H1 (cell line): ENCODE measurements around the gene MEF2D. TPM values are rescaled to one million over a fixed set of nuclear protein-coding genes. Genes with fewer than 3 reads are reported as not detected.

Source experiments
- CTCF ChIA-PET: fragments of 300-600 bp; sonication (Branson Sonifier 250); formaldehyde crosslinking; loops from one replicate; lab custom pipeline; 2021; ENCODE audit not compliant: partially characterized antibody; lab: Charles Lee
- POLR2A ChIA-PET: fragments of 300-600 bp; sonication (Branson Sonifier 250); formaldehyde crosslinking; loops from one replicate; lab custom pipeline; 2021; ENCODE audit warnings: inconsistent platforms; ENCODE audit not compliant: partially characterized antibody; lab: Charles Lee
- DNase-seq, 2 experiments: peaks; one replicate each; pipeline versions ENCODE4 v3.0.0 to v3.0.0-alpha.2; 2010 to 2022; ENCODE audit warnings: low spot score in 2 of 2, low read depth in 1 of 2, mixed read lengths in 1 of 2
- FAIRE-seq: peaks from 2 replicates; lab custom pipeline; 2011; peaks lifted over from hg19 to GRCh38; lab: Jason Lieb, UNC
- H2AFZ ChIP-seq: 2 replicates; pipeline ENCODE4 v1.8.1; 2012; ENCODE audit warnings: low read length, inconsistent platforms
- H2AK5ac ChIP-seq: 2 replicates; pipeline ENCODE4 v1.6.1; 2013; ENCODE audit warnings: low read depth, low read length
- H2BK120ac ChIP-seq: replicated peaks from 2 replicates; pipeline ENCODE3; 2013; ENCODE audit warnings: low read depth, low read length, inconsistent platforms
- H2BK12ac ChIP-seq: 2 replicates; pipeline ENCODE4 v1.6.1; 2013; ENCODE audit warnings: low read depth, low read length
- H2BK15ac ChIP-seq: 2 replicates; pipeline ENCODE4 v1.6.1; 2013; ENCODE audit warnings: low read length
- H2BK20ac ChIP-seq: 2 replicates; pipeline ENCODE4 v1.6.1; 2013; ENCODE audit warnings: low read length
- H2BK5ac ChIP-seq: 2 replicates; pipeline ENCODE4 v1.6.1; 2013; ENCODE audit warnings: low read depth, low read length
- H3K14ac ChIP-seq: 2 replicates; pipeline ENCODE4 v1.6.1; 2013; ENCODE audit warnings: inconsistent platforms; ENCODE audit not compliant: insufficient read length
- H3K18ac ChIP-seq: 2 replicates; pipeline ENCODE4 v1.6.1; 2013; ENCODE audit warnings: low read length; ENCODE audit errors: extremely low read depth
- H3K23ac ChIP-seq: 2 replicates; pipeline ENCODE4 v1.6.1; 2013; ENCODE audit warnings: inconsistent platforms; ENCODE audit not compliant: insufficient read length
- H3K23me2 ChIP-seq: 2 replicates; pipeline ENCODE4 v1.6.1; 2013; ENCODE audit warnings: low read depth, low read length
- H3K27ac ChIP-seq: 2 replicates; pipeline ENCODE4 v1.6.1; 2011; ENCODE audit warnings: low read depth, low read length, inconsistent platforms
- H3K27me3 ChIP-seq, 4 experiments: replicated peaks in 1 of 4; 1 replicate in 1 of 4; 2 replicates in 3 of 4; pipeline versions ENCODE4 v1.6.1 to v1.8.1; 2011 to 2013; ENCODE audit warnings: low read length in 3 of 4, mild to moderate bottlenecking in 3 of 4, inconsistent platforms in 2 of 4, mixed read lengths in 2 of 4, moderate library complexity in 1 of 4; ENCODE audit not compliant: control insufficient read depth in 3 of 4, insufficient read depth in 3 of 4; ENCODE audit errors: extremely low read depth in 1 of 4
- H3K36me3 ChIP-seq, 4 experiments: 2 replicates each; pipeline versions ENCODE4 v1.6.1 to v1.8.1; 2011 to 2013; ENCODE audit warnings: mild to moderate bottlenecking in 4 of 4, low read length in 3 of 4, moderate library complexity in 2 of 4, control low read depth in 1 of 4, inconsistent platforms in 1 of 4; ENCODE audit not compliant: insufficient read depth in 4 of 4, control insufficient read depth in 2 of 4
- H3K4ac ChIP-seq: replicated peaks from 2 replicates; pipeline ENCODE3; 2013; ENCODE audit warnings: low read length, low read depth, mixed read lengths, inconsistent platforms; ENCODE audit not compliant: insufficient read length
- H3K4me1 ChIP-seq, 4 experiments: replicated peaks in 1 of 4; 1 replicate in 1 of 4; 2 replicates in 3 of 4; pipeline versions ENCODE4 v1.6.1 to v1.8.1; 2011 to 2013; ENCODE audit warnings: low read length in 3 of 4, inconsistent platforms in 2 of 4, mixed read lengths in 1 of 4; ENCODE audit not compliant: insufficient read depth in 4 of 4, control insufficient read depth in 3 of 4
- H3K4me2 ChIP-seq, 2 experiments: 2 replicates each; pipeline versions ENCODE4 v1.6.1 to v1.8.1; 2011 to 2013; ENCODE audit warnings: low read depth in 2 of 2, low read length in 2 of 2, control low read depth in 1 of 2, inconsistent platforms in 1 of 2, mild to moderate bottlenecking in 1 of 2; ENCODE audit not compliant: insufficient read depth in 1 of 2
- H3K4me3 ChIP-seq, 4 experiments: fragments of 200-600, 300-600 bp in 1 of 4; sonication (generic), shearing (Covaris generic), sonication (Bioruptor Twin) in 1 of 4; 2 replicates each; pipeline versions ENCODE4 v1.5.1 to v1.8.1; 2011 to 2016; ENCODE audit warnings: low read length in 4 of 4, low read depth in 3 of 4, control low read depth in 2 of 4, inconsistent platforms in 2 of 4, mild to moderate bottlenecking in 2 of 4, mixed read lengths in 1 of 4, moderate library complexity in 1 of 4; ENCODE audit not compliant: insufficient read depth in 2 of 4; ENCODE audit errors: extremely low read depth in 1 of 4
- H3K56ac ChIP-seq: replicated peaks from 2 replicates; pipeline ENCODE3; 2013; ENCODE audit warnings: low read depth, mild to moderate bottlenecking, mixed read lengths, low read length, inconsistent platforms; ENCODE audit not compliant: insufficient read length
- H3K79me1 ChIP-seq: 2 replicates; pipeline ENCODE4 v1.6.1; 2013; ENCODE audit warnings: low read depth, low read length, control low read depth
- H3K79me2 ChIP-seq, 2 experiments: 2 replicates each; pipeline versions ENCODE4 v1.6.1 to v1.8.1; 2012 to 2013; ENCODE audit warnings: low read length in 2 of 2, mild to moderate bottlenecking in 2 of 2, inconsistent platforms in 1 of 2; ENCODE audit not compliant: insufficient read depth in 2 of 2, control insufficient read depth in 1 of 2
- H3K9ac ChIP-seq, 4 experiments: replicated peaks in 1 of 4; 1 replicate in 1 of 4; 2 replicates in 3 of 4; pipeline versions ENCODE4 v1.6.1 to v1.8.1; 2011 to 2013; ENCODE audit warnings: low read depth in 3 of 4, low read length in 3 of 4, control low read depth in 2 of 4, mild to moderate bottlenecking in 2 of 4, moderate library complexity in 2 of 4, inconsistent platforms in 1 of 4; ENCODE audit errors: extremely low read depth in 1 of 4
- H3K9me3 ChIP-seq, 2 experiments: 2 replicates each; pipeline versions ENCODE4 v1.6.1 to v1.8.1; 2012 to 2013; ENCODE audit warnings: mild to moderate bottlenecking in 2 of 2, moderate library complexity in 2 of 2, control low read depth in 1 of 2, inconsistent platforms in 1 of 2, low read depth in 1 of 2, low read length in 1 of 2, mixed read lengths in 1 of 2; ENCODE audit not compliant: insufficient read depth in 2 of 2
- H4K20me1 ChIP-seq, 2 experiments: replicated peaks in 1 of 2; 2 replicates each; pipeline versions ENCODE3 to v1.8.1; 2011 to 2013; ENCODE audit warnings: inconsistent platforms in 2 of 2, low read length in 2 of 2, mild to moderate bottlenecking in 1 of 2; ENCODE audit not compliant: insufficient read depth in 2 of 2, control insufficient read depth in 1 of 2
- H4K5ac ChIP-seq: 2 replicates; pipeline ENCODE4 v1.6.1; 2013; ENCODE audit warnings: low read length, low read depth, mixed read lengths, inconsistent platforms; ENCODE audit not compliant: insufficient read length
- H4K8ac ChIP-seq: 2 replicates; pipeline ENCODE4 v1.8.0; 2013; ENCODE audit warnings: mild to moderate bottlenecking, moderate library complexity, low read length, inconsistent platforms; ENCODE audit not compliant: insufficient read depth; ENCODE audit errors: extremely low read depth
- H4K91ac ChIP-seq: replicated peaks from 2 replicates; pipeline ENCODE3; 2013; ENCODE audit warnings: low read length, mixed read lengths, inconsistent platforms; ENCODE audit not compliant: insufficient read length
- CHD2 ChIP-seq: IDR thresholded peaks from 2 replicates; pipeline ENCODE4 v1.6.1; 2012; ENCODE audit warnings: low read length, improper control_type of control experiment
- EP300 ChIP-seq, 2 experiments: IDR thresholded peaks; 1 replicate in 1 of 2; 2 replicates in 1 of 2; pipeline ENCODE4 v1.6.1; 2011 to 2012; ENCODE audit warnings: low read depth in 2 of 2, low read length in 2 of 2, mild to moderate bottlenecking in 2 of 2, borderline replicate concordance in 1 of 2, inconsistent platforms in 1 of 2, moderate library complexity in 1 of 2
- KDM4A ChIP-seq: IDR thresholded peaks from one replicate; pipeline ENCODE4 v1.7.1; 2012; ENCODE audit warnings: low read depth, mild to moderate bottlenecking, moderate library complexity, low read length, inconsistent platforms; ENCODE audit not compliant: severe bottlenecking
- MAX ChIP-seq: IDR thresholded peaks from 2 replicates; pipeline ENCODE4 v1.6.1; 2012; ENCODE audit warnings: inconsistent platforms
- NRF1 ChIP-seq: IDR thresholded peaks from 2 replicates; pipeline ENCODE4 v1.6.1; 2011; ENCODE audit warnings: mild to moderate bottlenecking, low read depth, low read length, improper control_type of control experiment
- POLR2AphosphoS5 ChIP-seq: IDR thresholded peaks from 2 replicates; pipeline ENCODE4 v1.6.1; 2011; ENCODE audit warnings: low read depth, low read length
- SP1 ChIP-seq: IDR thresholded peaks from 2 replicates; pipeline ENCODE4 v1.6.1; 2011; ENCODE audit warnings: low read depth, low read length
- TAF7 ChIP-seq: optimal IDR thresholded peaks from 2 replicates; pipeline ENCODE3; 2011; ENCODE audit warnings: low read depth, mild to moderate bottlenecking, inconsistent platforms, low read length, moderate library complexity, borderline replicate concordance
- WGBS, 2 experiments: shearing (Covaris generic) in 1 of 2; methylation state at CpG; one replicate each; pipeline versions ENCODE4 v1.1.6 to v1.1.7; 2013 to 2015; ENCODE audit warnings: low lambda C conversion rate in 2 of 2, mixed read lengths in 2 of 2, inconsistent platforms in 1 of 2, low coverage in 1 of 2, missing lambda C conversion rate in 1 of 2; ENCODE audit not compliant: insufficient replicate concordance in 2 of 2, insufficient coverage in 1 of 2, insufficient read length in 1 of 2; ENCODE audit errors: extremely low coverage in 1 of 2, missing lambda C conversion rate in 1 of 2; 5-methylcytosine and 5-hydroxymethylcytosine counted together
- polyA plus RNA-seq, 7 experiments: library from polyadenylated mRNA; depleted of rRNA in 3 of 7; stranded (reverse) in 5 of 7; unstranded in 2 of 7; fragments of >200 nt in 5 of 7; fragments of 200-250 nt in 2 of 7; gene quantifications; 1 replicate in 5 of 7; 2 replicates in 1 of 7; 4 replicates in 1 of 7; pipeline versions ENCODE4 v1.2.1 to v1.2.3, GENCODE V29; 2011 to 2013; ENCODE audit warnings: missing spikeins in 2 of 7, mixed read lengths in 2 of 7
- total RNA-seq: library from RNA; stranded (reverse); fragmentation: NEBNext Ultra II Directional; extraction: Animal tissue kit (Norgen Biotek cat#: 25700); gene quantifications from 2 replicates; pipeline ENCODE4 v1.2.1, GENCODE V29; 2021
- TF ChIP-seq, protein P1 (sequence below), 3 experiments: IDR thresholded peaks; 1 replicate in 2 of 3; 2 replicates in 1 of 3; pipeline versions ENCODE4 v1.5.1 to v1.6.1; 2011; ENCODE audit warnings: low read length in 3 of 3, mild to moderate bottlenecking in 3 of 3, inconsistent platforms in 2 of 3, low read depth in 1 of 3, moderate library complexity in 1 of 3; ENCODE audit not compliant: insufficient read depth in 1 of 3; ENCODE audit errors: control extremely low read depth in 1 of 3

Gene MEF2D
- total and polyA plus RNA-seq, 2 of the 8 experiments (the other 6 are each of a cell fraction or from before 2014, with no cell fraction given): 17.3 to 20.3 TPM

DNA sequence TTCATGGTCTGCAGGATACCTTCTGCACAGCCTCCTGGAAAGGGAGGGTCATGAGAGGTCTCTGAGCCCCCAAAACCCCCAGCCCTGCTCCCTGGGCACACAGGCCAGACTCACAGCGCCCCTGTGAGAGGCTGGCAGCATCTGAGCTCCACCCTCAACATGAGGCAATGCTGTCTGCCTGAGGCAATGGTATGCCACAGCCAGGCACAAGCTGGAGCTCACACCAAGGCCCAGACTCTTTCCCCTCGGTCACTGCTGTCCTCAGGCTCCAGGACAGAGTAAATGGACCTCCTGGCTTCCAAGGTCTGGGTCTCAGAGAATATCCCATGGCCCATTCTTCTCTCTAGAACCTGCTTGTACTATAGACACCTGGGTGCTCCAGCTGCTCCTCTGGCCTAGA is 17.2 kb downstream of the MEF2D start:
- ChIA-PET CTCF (interaction anchor here (0.6 to 9.3 kb wide), 9 partner anchors 14 to 98 kb away, joined by 3 to 236 read pairs (median 6); partner anchors contain the start of gene MEF2D), POLR2A (interaction anchor here (1.4 to 16.1 kb wide), 3 partner anchors 19 to 44 kb away, joined by 3 to 166 read pairs (median 7); partner anchors contain the start of gene MEF2D)
- peaks cover 10% of the 10 kb centered on the region for H3K79me1 ChIP-seq
- no peak overlapping the region for H3K56ac ChIP-seq
- H2BK15ac ChIP-seq: no peak overlapping the region
- H4K8ac ChIP-seq: no peak overlapping the region
- H3K79me2 ChIP-seq: peaks cover 0 to 28% of the 10 kb centered on the region in 2 experiments; a peak in 1 of 4 replicates
- no peaks in the 10 kb centered on the region for H3K23me2 ChIP-seq
- H3K4ac ChIP-seq: no peak overlapping the region
- H3K27ac ChIP-seq: no peak overlapping the region
- DNase-seq (no peak), FAIRE-seq (no peak)
- H3K14ac ChIP-seq: no peak overlapping the region
- H3K9me3 ChIP-seq: no peaks in the 10 kb centered on the region
- H3K27me3 ChIP-seq: no peaks in the 10 kb centered on the region
- H4K91ac ChIP-seq: no peak overlapping the region
- no peak overlapping the region; the same call in 1 of the 2 replicates for H2BK5ac ChIP-seq
- H2BK20ac ChIP-seq: no peak overlapping the region
- H2BK120ac ChIP-seq: no peak overlapping the region
- no peak overlapping the region for H3K4me3 ChIP-seq
- H3K18ac ChIP-seq: no peak overlapping the region
- peaks cover 3 to 12% of the 10 kb centered on the region in 2 experiments for H4K20me1 ChIP-seq
- peaks cover 0 to 11% (median 8%) of the 10 kb centered on the region in 4 experiments; a peak in 5 of 7 replicates for H3K4me1 ChIP-seq
- H2BK12ac ChIP-seq: no peak overlapping the region
- H3K9ac ChIP-seq: no peak overlapping the region
- no peak overlapping the region for H2AK5ac ChIP-seq
- H3K4me2 ChIP-seq: no peak overlapping the region
- H3K23ac ChIP-seq: no peak overlapping the region
- WGBS, 2 experiments: 84% methylated on average over 2 of the region's 2 CpGs; no CpG with 5 or more reads in 1 of the 2 experiments
- H3K36me3 ChIP-seq: peaks cover 3 to 19% (median 10%) of the 10 kb centered on the region in 4 experiments; a peak in 7 of 8 replicates
- H2AFZ ChIP-seq: no peak overlapping the region
- no peak overlapping the region for H4K5ac ChIP-seq
- TF ChIP-seq SP1 (no peak), TAF7 (no peak), CHD2 (no peak), MAX (no peak), NRF1 (no peak), POLR2AphosphoS5 (no peak), KDM4A (no peak), EP300 (IDR thresholded peaks at IDR 0.05; ENCODE audit: borderline replicate concordance in 1 of 2, low read depth in 2 of 2, low read length in 2 of 2) (no peak)
- TF ChIP-seq, protein P1, sequence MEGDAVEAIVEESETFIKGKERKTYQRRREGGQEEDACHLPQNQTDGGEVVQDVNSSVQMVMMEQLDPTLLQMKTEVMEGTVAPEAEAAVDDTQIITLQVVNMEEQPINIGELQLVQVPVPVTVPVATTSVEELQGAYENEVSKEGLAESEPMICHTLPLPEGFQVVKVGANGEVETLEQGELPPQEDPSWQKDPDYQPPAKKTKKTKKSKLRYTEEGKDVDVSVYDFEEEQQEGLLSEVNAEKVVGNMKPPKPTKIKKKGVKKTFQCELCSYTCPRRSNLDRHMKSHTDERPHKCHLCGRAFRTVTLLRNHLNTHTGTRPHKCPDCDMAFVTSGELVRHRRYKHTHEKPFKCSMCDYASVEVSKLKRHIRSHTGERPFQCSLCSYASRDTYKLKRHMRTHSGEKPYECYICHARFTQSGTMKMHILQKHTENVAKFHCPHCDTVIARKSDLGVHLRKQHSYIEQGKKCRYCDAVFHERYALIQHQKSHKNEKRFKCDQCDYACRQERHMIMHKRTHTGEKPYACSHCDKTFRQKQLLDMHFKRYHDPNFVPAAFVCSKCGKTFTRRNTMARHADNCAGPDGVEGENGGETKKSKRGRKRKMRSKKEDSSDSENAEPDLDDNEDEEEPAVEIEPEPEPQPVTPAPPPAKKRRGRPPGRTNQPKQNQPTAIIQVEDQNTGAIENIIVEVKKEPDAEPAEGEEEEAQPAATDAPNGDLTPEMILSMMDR (IDR thresholded peaks at IDR 0.05; ENCODE audit: control extremely low read depth in 1 of 3, insufficient read depth in 1 of 3, low read depth in 1 of 3, low read length in 3 of 3): no peak
